Measurements from ENCODE around the gene B3GNT5.

Gene B3GNT5, protein sequence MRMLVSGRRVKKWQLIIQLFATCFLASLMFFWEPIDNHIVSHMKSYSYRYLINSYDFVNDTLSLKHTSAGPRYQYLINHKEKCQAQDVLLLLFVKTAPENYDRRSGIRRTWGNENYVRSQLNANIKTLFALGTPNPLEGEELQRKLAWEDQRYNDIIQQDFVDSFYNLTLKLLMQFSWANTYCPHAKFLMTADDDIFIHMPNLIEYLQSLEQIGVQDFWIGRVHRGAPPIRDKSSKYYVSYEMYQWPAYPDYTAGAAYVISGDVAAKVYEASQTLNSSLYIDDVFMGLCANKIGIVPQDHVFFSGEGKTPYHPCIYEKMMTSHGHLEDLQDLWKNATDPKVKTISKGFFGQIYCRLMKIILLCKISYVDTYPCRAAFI

DNA sequence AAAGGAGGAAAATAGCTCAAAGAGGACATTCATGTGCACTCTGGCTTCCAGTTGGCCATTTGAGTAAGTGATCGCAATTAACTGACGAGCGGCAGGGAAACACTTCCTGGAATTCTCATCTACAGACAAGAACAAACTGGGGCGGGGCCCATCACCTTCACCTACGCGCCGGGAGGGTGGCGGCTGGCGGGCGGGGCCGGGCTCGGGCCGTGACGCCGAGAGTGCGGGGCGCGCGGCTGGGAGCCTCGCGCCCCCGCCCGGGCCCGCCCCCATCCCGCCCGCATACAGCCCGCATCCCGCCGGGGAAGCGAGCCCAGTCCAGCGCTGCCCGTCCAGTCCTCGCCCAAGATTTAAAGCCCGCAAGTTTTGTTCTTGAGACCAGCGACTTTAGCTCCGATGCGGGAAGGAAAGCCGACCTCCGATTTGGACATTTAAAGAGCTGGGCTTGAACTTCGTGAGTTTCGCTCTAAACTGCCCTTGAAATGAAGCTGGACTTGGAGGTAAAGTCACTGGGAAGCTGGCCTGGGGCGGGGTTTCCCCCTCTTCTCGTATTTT lies at the start of gene B3GNT5:
B3GNT5 (plus strand) TSS at position 281 of the 555 bp plus-strand sequence. CDS start 16,546 bp downstream, outside the sequence.
- no peaks in the 10 kb centered on the region for H3K36me3 ChIP-seq (ENCODE audit: control insufficient read depth in 2 of 2, insufficient read depth in 1 of 2, low read length in 2 of 2)
- CTCF ChIA-PET, result no interaction called here
- no peaks in the 10 kb centered on the region for H3K9me3 ChIP-seq (ENCODE audit: control insufficient read depth, insufficient read depth, low read depth, low read length)
- H3K27ac ChIP-seq (ENCODE audit: extremely low read depth, low read depth, low read length), result peak within 1 kb of the TSS; percentile 81
- H3K4me3 ChIP-seq (ENCODE audit: low read depth, low read length), result peak within 1 kb of the TSS; percentile 90
- TF ChIP-seq, protein P1, sequence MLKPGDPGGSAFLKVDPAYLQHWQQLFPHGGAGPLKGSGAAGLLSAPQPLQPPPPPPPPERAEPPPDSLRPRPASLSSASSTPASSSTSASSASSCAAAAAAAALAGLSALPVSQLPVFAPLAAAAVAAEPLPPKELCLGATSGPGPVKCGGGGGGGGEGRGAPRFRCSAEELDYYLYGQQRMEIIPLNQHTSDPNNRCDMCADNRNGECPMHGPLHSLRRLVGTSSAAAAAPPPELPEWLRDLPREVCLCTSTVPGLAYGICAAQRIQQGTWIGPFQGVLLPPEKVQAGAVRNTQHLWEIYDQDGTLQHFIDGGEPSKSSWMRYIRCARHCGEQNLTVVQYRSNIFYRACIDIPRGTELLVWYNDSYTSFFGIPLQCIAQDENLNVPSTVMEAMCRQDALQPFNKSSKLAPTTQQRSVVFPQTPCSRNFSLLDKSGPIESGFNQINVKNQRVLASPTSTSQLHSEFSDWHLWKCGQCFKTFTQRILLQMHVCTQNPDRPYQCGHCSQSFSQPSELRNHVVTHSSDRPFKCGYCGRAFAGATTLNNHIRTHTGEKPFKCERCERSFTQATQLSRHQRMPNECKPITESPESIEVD (tag by site-specific recombination; IDR thresholded peaks at IDR 0.05), result no peak
- TF ChIP-seq ZNF274 (IDR thresholded peaks at IDR 0.05; ENCODE audit: low read length) (no peak), ZNF274 (tag by site-specific recombination; IDR thresholded peaks at IDR 0.05; ENCODE audit: borderline replicate concordance) (no peak), ZNF658 (tag by site-specific recombination; IDR thresholded peaks at IDR 0.05) (no peak), GLIS2 (tag by site-specific recombination; IDR thresholded peaks at IDR 0.05) (no peak), FEZF1 (tag by site-specific recombination; IDR thresholded peaks at IDR 0.05) (0 out of 2 replicates have a peak, but pooled peaks have one; percentile 8), ZNF311 (tag by site-specific recombination; IDR thresholded peaks at IDR 0.05; ENCODE audit: borderline replicate concordance) (no peak), KLF16 (tag by site-specific recombination; IDR thresholded peaks at IDR 0.05) (no peak), ZNF707 (tag by site-specific recombination; IDR thresholded peaks at IDR 0.05) (no peak), ZNF146 (tag by site-specific recombination; IDR thresholded peaks at IDR 0.05) (no peak), ZNF561 (tag by site-specific recombination; IDR thresholded peaks at IDR 0.05; ENCODE audit: borderline replicate concordance) (no peak), ZNF335 (tag by site-specific recombination; conservative IDR thresholded peaks at IDR 0.05) (peak; percentile 69), ZNF341 (tag by site-specific recombination; IDR thresholded peaks at IDR 0.05; ENCODE audit: low read depth) (no peak), ZNF549 (tag by site-specific recombination; IDR thresholded peaks at IDR 0.05) (no peak), ZNF792 (tag by site-specific recombination; IDR thresholded peaks at IDR 0.05) (no peak), ZFP3 (tag by site-specific recombination; IDR thresholded peaks at IDR 0.05; ENCODE audit: low read depth) (no peak), ZBTB21 (tag by site-specific recombination; IDR thresholded peaks at IDR 0.05) (no peak), ZFHX2 (tag by site-specific recombination; conservative IDR thresholded peaks at IDR 0.05) (no peak), SP3 (tag by site-specific recombination; IDR thresholded peaks at IDR 0.05) (0 out of 2 replicates have a peak, but pooled peaks have one; percentile 21), ZBTB20 (tag by site-specific recombination; IDR thresholded peaks at IDR 0.05) (peak; percentile 47; the same call in 1 of the 2 replicates), ZNF670 (tag by site-specific recombination; IDR thresholded peaks at IDR 0.05; ENCODE audit: low read depth) (no peak)
- TF ChIP-seq, protein P2, sequence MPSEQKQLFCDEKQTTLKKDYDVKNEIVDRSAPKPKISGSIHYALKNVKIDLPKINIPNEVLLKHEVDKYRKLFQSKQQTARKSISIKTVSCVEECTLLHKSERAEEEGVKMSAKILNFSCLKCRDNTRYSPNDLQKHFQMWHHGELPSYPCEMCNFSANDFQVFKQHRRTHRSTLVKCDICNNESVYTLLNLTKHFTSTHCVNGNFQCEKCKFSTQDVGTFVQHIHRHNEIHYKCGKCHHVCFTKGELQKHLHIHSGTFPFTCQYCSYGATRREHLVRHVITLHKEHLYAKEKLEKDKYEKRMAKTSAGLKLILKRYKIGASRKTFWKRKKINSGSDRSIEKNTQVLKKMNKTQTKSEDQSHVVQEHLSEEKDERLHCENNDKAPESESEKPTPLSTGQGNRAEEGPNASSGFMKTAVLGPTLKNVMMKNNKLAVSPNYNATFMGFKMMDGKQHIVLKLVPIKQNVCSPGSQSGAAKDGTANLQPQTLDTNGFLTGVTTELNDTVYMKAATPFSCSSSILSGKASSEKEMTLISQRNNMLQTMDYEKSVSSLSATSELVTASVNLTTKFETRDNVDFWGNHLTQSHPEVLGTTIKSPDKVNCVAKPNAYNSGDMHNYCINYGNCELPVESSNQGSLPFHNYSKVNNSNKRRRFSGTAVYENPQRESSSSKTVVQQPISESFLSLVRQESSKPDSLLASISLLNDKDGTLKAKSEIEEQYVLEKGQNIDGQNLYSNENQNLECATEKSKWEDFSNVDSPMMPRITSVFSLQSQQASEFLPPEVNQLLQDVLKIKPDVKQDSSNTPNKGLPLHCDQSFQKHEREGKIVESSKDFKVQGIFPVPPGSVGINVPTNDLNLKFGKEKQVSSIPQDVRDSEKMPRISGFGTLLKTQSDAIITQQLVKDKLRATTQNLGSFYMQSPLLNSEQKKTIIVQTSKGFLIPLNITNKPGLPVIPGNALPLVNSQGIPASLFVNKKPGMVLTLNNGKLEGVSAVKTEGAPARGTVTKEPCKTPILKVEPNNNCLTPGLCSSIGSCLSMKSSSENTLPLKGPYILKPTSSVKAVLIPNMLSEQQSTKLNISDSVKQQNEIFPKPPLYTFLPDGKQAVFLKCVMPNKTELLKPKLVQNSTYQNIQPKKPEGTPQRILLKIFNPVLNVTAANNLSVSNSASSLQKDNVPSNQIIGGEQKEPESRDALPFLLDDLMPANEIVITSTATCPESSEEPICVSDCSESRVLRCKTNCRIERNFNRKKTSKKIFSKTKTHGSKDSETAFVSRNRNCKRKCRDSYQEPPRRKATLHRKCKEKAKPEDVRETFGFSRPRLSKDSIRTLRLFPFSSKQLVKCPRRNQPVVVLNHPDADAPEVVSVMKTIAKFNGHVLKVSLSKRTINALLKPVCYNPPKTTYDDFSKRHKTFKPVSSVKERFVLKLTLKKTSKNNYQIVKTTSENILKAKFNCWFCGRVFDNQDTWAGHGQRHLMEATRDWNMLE (tag by site-specific recombination; conservative IDR thresholded peaks at IDR 0.05; ENCODE audit: low read depth), result no peak
- TF ChIP-seq, protein P3, sequence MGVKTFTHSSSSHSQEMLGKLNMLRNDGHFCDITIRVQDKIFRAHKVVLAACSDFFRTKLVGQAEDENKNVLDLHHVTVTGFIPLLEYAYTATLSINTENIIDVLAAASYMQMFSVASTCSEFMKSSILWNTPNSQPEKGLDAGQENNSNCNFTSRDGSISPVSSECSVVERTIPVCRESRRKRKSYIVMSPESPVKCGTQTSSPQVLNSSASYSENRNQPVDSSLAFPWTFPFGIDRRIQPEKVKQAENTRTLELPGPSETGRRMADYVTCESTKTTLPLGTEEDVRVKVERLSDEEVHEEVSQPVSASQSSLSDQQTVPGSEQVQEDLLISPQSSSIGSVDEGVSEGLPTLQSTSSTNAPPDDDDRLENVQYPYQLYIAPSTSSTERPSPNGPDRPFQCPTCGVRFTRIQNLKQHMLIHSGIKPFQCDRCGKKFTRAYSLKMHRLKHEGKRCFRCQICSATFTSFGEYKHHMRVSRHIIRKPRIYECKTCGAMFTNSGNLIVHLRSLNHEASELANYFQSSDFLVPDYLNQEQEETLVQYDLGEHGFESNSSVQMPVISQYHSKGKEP (tag by site-specific recombination; IDR thresholded peaks at IDR 0.05), result no peak
- POLR2A ChIA-PET, result interaction anchor here (0.7 to 1.0 kb wide), 2 partner anchors 15 to 18 kb away, joined by 3 read pairs; no protein-coding TSS in a partner anchor
- H3K4me1 ChIP-seq (ENCODE audit: control insufficient read depth, insufficient read depth, low read length), result no peaks in the 10 kb centered on the region

All from HEK293 (cell line).